Measurements from ENCODE around the gene PRPF8. TPM values are rescaled to one million over a fixed set of nuclear protein-coding genes. Genes with fewer than 3 reads are reported as not detected.

PRPF8 gene
- total and polyA plus RNA-seq, 3 donors from 2014 or later = 307 to 325 (median 315) TPM

GRCh38 chr17:1604831-1605528 is 79.7 kb downstream of the PRPF8 start:
- H3K36me3 ChIP-seq (ENCODE audit: low read depth, missing control alignments) = no peaks in the 10 kb centered on the region
- no peaks in the 10 kb centered on the region for H3K27me3 ChIP-seq
- H3K9me3 ChIP-seq = no peaks in the 10 kb centered on the region
- peaks cover 9% of the 10 kb centered on the region for H3K4me1 ChIP-seq
- TF ChIP-seq CTCF (IDR thresholded peaks at IDR 0.05) (no peak), POLR2A (IDR thresholded peaks at IDR 0.05) (no peak)
- intact Hi-C loops (cut with DNase I; ENCODE audit: low total_unique reads) = no loop called here
- 49 to 55% methylated on average over 18 to 25 of the region's 35 CpGs for WGBS, 2 donors
- peak; percentile 54 for DNase-seq
- H3K4me3 ChIP-seq = no peak overlapping the region
- H3K27ac ChIP-seq = no peak overlapping the region

- WGBS, 2 donors = 94 to 96% methylated on average over 14 of the region's 14 CpGs
- DNase-seq = no peak
- H3K27me3 ChIP-seq = no peaks in the 10 kb centered on the region
- H3K36me3 ChIP-seq (ENCODE audit: low read depth, missing control alignments) = no peaks in the 10 kb centered on the region
- H3K4me1 ChIP-seq = peaks cover 9% of the 10 kb centered on the region
- intact Hi-C loops (cut with DNase I; ENCODE audit: low total_unique reads) = no loop called here
- H3K27ac ChIP-seq = no peak overlapping the region
- no peak overlapping the region for H3K4me3 ChIP-seq
- H3K9me3 ChIP-seq = no peaks in the 10 kb centered on the region
- TF ChIP-seq POLR2A (IDR thresholded peaks at IDR 0.05) (no peak), CTCF (IDR thresholded peaks at IDR 0.05) (no peak)
Measured at GRCh38 chr17:1601571-1601970, 83.1 kb downstream of the PRPF8 start.

MicroRNAs encoded within 50 kb of the gene (microRNA counts, 767-probe panel; counts per million panel counts)
- microRNA hsa-miR-22-3p = 5,899 to 6,586 counts per million in 2 donors

Small RNA genes lying within 50 kb of the gene (small RNA-seq; reads per million reads assigned to genes)
- gene RN7SL105P = 0 reads per million in 2 donors

Other genes starting within 250 kb of the PRPF8 start
- gene CRK, start 228.6 kb downstream of the PRPF8 start, total RNA-seq = 10 to 100 TPM; 68.4 to 79.1 TPM
- 45.7 TPM for gene CRK, start 228.6 kb downstream of the PRPF8 start, polyA plus RNA-seq (ENCODE audit: insufficient read depth, low read depth, low replicate concordance)
- 10 to 100 TPM; 45.0 to 68.3 TPM for gene MYO1C, start 192.2 kb downstream of the PRPF8 start, total RNA-seq
- 49.2 TPM for gene MYO1C, start 192.2 kb downstream of the PRPF8 start, polyA plus RNA-seq (ENCODE audit: insufficient read depth, low read depth, low replicate concordance)
- gene INPP5K, start 168.3 kb downstream of the PRPF8 start, total RNA-seq = 10 to 100 TPM; 83.4 to 87.8 TPM
- 81.2 TPM for gene INPP5K, start 168.3 kb downstream of the PRPF8 start, polyA plus RNA-seq (ENCODE audit: insufficient read depth, low read depth, low replicate concordance)
- 10 to 100 TPM; 52.7 to 53.1 TPM for gene PITPNA, start 122.1 kb downstream of the PRPF8 start, total RNA-seq
- 92.4 TPM for gene PITPNA, start 122.1 kb downstream of the PRPF8 start, polyA plus RNA-seq (ENCODE audit: insufficient read depth, low read depth, low replicate concordance)
- 10 to 100 TPM; 12.4 to 15.7 TPM for gene SLC43A2, start 56.0 kb downstream of the PRPF8 start, total RNA-seq
- gene SLC43A2, start 56.0 kb downstream of the PRPF8 start, polyA plus RNA-seq (ENCODE audit: insufficient read depth, low read depth, low replicate concordance) = 11.7 TPM
- gene SCARF1, start 39.1 kb downstream of the PRPF8 start, total RNA-seq = 10 to 100 TPM in 1 of 2 donors, 1 to 10 TPM in 1; 9.3 to 11.6 TPM
- gene SCARF1, start 39.1 kb downstream of the PRPF8 start, polyA plus RNA-seq (ENCODE audit: insufficient read depth, low read depth, low replicate concordance) = 4.7 TPM
- 10 to 100 TPM; 30.6 to 32.5 TPM for gene RILP, start 35.0 kb downstream of the PRPF8 start, total RNA-seq
- gene RILP, start 35.0 kb downstream of the PRPF8 start, polyA plus RNA-seq (ENCODE audit: insufficient read depth, low read depth, low replicate concordance) = 8.4 TPM
- 1 to 10 TPM; 1.2 to 2.0 TPM for gene TLCD2, start 25.5 kb upstream of the PRPF8 start, total RNA-seq
- 1.1 TPM for gene TLCD2, start 25.5 kb upstream of the PRPF8 start, polyA plus RNA-seq (ENCODE audit: insufficient read depth, low read depth, low replicate concordance)
- gene WDR81, start 39.8 kb upstream of the PRPF8 start, total RNA-seq = 10 to 100 TPM; 58.4 to 71.4 TPM
- gene WDR81, start 39.8 kb upstream of the PRPF8 start, polyA plus RNA-seq (ENCODE audit: insufficient read depth, low read depth, low replicate concordance) = 16.9 TPM
- gene SERPINF2, start 58.0 kb upstream of the PRPF8 start, total RNA-seq = 10 to 100 TPM; 31.7 to 41.9 TPM
- gene SERPINF2, start 58.0 kb upstream of the PRPF8 start, polyA plus RNA-seq (ENCODE audit: insufficient read depth, low read depth, low replicate concordance) = 15.3 TPM
- gene SERPINF1, start 77.2 kb upstream of the PRPF8 start, total RNA-seq = 1,000 to 10,000 TPM; 1,211 to 2,317 TPM
- gene SERPINF1, start 77.2 kb upstream of the PRPF8 start, polyA plus RNA-seq (ENCODE audit: insufficient read depth, low read depth, low replicate concordance) = 828 TPM
- 10 to 100 TPM; 21.2 to 23.0 TPM for gene SMYD4, start 145.0 kb upstream of the PRPF8 start, total RNA-seq
- gene SMYD4, start 145.0 kb upstream of the PRPF8 start, polyA plus RNA-seq (ENCODE audit: insufficient read depth, low read depth, low replicate concordance) = 14.4 TPM
- gene RPA1, start 145.1 kb upstream of the PRPF8 start, total RNA-seq = 10 to 100 TPM; 31.7 to 36.4 TPM
- gene RPA1, start 145.1 kb upstream of the PRPF8 start, polyA plus RNA-seq (ENCODE audit: insufficient read depth, low read depth, low replicate concordance) = 52.9 TPM